ENCODE data around the gene ZMYND8. TPM values are rescaled to one million over a fixed set of nuclear protein-coding genes. Genes with fewer than 3 reads are reported as not detected.
A peak's percentile ranks its signal among the peaks of the same experiment; 100 is the strongest.

ZMYND8 gene
- total and polyA plus RNA-seq, 10 of the 15 experiments (the other 5 are each of a cell fraction or from before 2014, with no cell fraction given), result 12.9 to 54.8 (median 23.1) TPM

DNA sequence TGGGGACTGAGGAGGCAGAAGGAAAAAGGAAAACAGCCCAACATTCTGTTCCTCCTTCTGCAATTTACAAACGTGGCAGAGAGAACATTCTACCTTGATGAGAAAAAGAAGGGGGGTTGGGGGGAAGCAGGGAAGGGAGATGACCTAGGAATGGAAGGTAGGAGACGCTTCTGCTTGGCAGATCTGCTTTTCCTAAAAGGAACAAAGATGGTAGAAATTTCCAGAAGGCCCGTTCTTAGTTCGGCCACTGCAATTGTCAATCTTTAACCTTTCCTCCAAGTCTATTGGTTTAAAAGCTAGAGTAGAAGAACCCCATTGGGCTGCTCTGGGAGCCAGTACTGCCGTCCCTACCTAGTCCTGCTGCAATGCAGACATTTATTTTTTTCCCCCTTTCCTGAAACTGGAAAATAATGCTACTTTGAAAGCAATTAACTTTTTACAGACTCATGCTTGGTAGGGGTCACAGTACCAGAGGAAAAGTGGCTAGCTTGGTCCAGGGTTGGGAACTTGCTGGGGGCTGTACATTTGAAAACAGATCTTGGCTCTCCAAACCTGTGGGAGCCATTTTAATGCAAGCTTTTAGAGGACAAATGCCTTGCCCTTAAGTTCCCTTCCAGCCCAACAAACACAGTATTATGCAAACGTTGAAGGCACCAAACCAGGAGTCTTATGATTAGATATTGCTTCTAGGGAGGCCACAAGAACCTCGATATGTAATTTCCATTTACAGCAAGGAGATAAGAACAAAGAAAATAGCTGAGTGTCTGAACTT, 2.6 kb downstream of the ZMYND8 start (continued):
- TF ChIP-seq POLR2AphosphoS5 (IDR thresholded peaks at IDR 0.05; ENCODE audit: low read length) (0 out of 2 replicates have a peak, but pooled peaks have one; percentile 36), TAF1 (IDR thresholded peaks at IDR 0.05; ENCODE audit: borderline replicate concordance, low read depth, low read length) (no peak), BMI1 (IDR thresholded peaks at IDR 0.05; ENCODE audit: borderline replicate concordance) (no peak), IKZF2 (IDR thresholded peaks at IDR 0.05) (peak; percentile 42 to 57; a peak in 2 of 4 replicates), NBN (IDR thresholded peaks at IDR 0.05) (peak; percentile 25; the same call in 1 of the 2 replicates), KLF5 (IDR thresholded peaks at IDR 0.05; ENCODE audit: partially characterized antibody) (no peak), ZNF622 (IDR thresholded peaks at IDR 0.05) (no peak), IRF4 (IDR thresholded peaks at IDR 0.05; ENCODE audit: low read depth, low read length) (no peak), HDAC2 (IDR thresholded peaks at IDR 0.05) (no peak), TCF3 (IDR thresholded peaks at IDR 0.05; ENCODE audit: borderline replicate concordance, insufficient read depth, low read depth, low read length) (no peak), NFYB (IDR thresholded peaks at IDR 0.05; ENCODE audit: insufficient read depth, low read depth, low read length) (peak; percentile 77), IKZF1 (conservative IDR thresholded peaks at IDR 0.05) (peak; percentile 63), CHD2 (IDR thresholded peaks at IDR 0.05; ENCODE audit: borderline replicate concordance, low read depth, low read length) (no peak)
- TF ChIP-seq, protein P1, sequence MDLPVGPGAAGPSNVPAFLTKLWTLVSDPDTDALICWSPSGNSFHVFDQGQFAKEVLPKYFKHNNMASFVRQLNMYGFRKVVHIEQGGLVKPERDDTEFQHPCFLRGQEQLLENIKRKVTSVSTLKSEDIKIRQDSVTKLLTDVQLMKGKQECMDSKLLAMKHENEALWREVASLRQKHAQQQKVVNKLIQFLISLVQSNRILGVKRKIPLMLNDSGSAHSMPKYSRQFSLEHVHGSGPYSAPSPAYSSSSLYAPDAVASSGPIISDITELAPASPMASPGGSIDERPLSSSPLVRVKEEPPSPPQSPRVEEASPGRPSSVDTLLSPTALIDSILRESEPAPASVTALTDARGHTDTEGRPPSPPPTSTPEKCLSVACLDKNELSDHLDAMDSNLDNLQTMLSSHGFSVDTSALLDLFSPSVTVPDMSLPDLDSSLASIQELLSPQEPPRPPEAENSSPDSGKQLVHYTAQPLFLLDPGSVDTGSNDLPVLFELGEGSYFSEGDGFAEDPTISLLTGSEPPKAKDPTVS (IDR thresholded peaks at IDR 0.05; ENCODE audit: low read depth, low read length), result peak; percentile 93

All from GM12878 (cell line).